ENCODE measurements around the gene EYA2.

The EYA2 gene

DNA sequence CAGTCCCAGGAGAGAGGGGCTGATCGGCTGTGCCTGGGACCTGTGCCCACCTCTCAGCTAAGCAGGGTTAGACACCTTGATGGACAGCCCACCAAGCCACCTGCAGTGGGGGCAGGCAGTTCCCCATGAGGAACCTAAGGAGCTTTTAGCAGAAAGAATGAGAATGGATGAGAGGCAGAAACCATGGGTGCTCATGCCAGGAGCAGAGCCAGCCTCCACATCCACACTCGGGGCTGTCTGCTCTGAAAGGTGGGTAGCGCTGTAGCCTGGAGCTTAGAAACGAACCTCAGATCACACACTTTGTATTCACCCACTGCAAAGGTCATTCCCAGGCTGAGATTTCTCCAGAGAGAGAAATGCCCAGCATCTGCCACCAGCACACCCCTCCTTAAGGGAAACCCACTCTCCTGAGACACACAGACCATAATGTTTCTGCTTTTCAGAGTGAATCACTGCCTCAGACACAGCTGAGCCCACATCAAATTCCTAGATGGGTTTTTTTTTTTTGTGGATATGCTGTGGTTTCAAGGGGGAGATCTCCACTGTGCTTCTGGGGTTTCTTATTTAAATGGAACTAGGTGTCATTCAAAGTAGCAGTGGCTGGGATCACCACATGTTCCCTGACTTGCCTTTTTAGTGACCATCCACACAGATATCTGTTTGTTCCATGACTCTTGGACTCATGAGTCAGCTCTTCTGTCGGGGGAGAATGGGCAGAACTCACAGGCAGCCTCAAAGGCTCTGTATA lies 218.9 kb downstream of the EYA2 start:
- no peak for DNase-seq (ENCODE audit: low read depth, low spot score)
- no peak for TF ChIP-seq POLR2AphosphoS5 (IDR thresholded peaks at IDR 0.05; ENCODE audit: borderline replicate concordance, low read depth, low read length)
- TF ChIP-seq EZH2 (IDR thresholded peaks at IDR 0.05): no peak
- no peak for TF ChIP-seq FOXP2 (optimal IDR thresholded peaks at IDR 0.05; ENCODE audit: control extremely low read depth, extremely low read length, insufficient read depth)
- H3K4me3 ChIP-seq: no peak overlapping the region
- H3K9me3 ChIP-seq (ENCODE audit: low read depth, low read length): no peaks in the 10 kb centered on the region
- H3K9ac ChIP-seq (ENCODE audit: insufficient read length): no peak overlapping the region
- no peak overlapping the region for H3K27ac ChIP-seq
- H3K36me3 ChIP-seq (ENCODE audit: insufficient read depth, low read length): no peaks in the 10 kb centered on the region

DNA sequence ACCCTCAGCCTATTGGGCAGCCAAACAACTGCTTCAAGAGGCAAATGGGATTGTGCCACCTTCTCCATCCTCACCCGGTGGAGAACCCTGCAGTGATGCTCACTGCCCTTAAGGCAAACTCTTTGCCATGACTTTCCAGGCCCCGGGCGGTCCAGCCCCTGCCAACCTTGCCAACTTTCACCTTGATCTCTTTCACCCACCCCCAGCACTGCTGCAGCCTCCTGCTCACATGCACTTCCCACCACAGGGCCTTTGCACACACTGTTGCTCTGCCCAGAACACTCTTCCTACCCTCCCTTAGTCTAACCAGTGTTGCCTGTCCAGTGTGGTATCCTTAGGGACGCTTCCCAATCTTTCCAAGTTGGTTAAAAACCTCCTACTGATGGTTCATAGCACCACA lies 221.1 kb downstream of the EYA2 start:
- no peaks in the 10 kb centered on the region for H3K36me3 ChIP-seq (ENCODE audit: insufficient read depth, low read length)
- no peak for DNase-seq (ENCODE audit: low read depth, low spot score)
- H3K4me3 ChIP-seq: no peak overlapping the region
- TF ChIP-seq EZH2 (IDR thresholded peaks at IDR 0.05) (no peak), FOXP2 (optimal IDR thresholded peaks at IDR 0.05; ENCODE audit: control extremely low read depth, extremely low read length, insufficient read depth) (no peak), POLR2AphosphoS5 (IDR thresholded peaks at IDR 0.05; ENCODE audit: borderline replicate concordance, low read depth, low read length) (no peak)
- H3K9ac ChIP-seq (ENCODE audit: insufficient read length): no peak overlapping the region
- H3K9me3 ChIP-seq (ENCODE audit: low read depth, low read length): no peaks in the 10 kb centered on the region
- H3K27ac ChIP-seq: no peak overlapping the region

DNA sequence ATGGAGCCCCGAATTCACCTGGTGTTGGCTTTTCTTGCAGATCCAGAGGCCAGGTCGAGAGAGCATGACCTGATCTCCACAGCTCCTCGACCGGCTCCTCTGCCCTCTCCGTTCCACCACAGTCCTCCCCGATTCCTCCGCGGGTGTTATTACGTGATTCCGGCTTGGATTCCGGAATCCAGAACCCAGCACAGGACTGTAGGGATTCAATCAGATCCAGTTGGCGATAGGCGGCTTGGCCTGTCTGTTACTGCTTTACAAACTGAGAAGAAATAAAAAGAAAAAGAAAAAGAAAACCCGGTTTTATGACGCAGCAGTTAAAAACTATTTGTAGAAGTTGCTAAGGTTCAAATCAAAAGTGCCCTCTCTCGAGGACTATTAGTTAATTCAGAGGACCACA lies 222.7 kb downstream of the EYA2 start:
- DNase-seq (ENCODE audit: low read depth, low spot score): no peak
- H3K4me3 ChIP-seq: no peak overlapping the region
- H3K9me3 ChIP-seq (ENCODE audit: low read depth, low read length): no peaks in the 10 kb centered on the region
- H3K9ac ChIP-seq (ENCODE audit: insufficient read length): no peak overlapping the region
- H3K27ac ChIP-seq: no peak overlapping the region
- no peaks in the 10 kb centered on the region for H3K36me3 ChIP-seq (ENCODE audit: insufficient read depth, low read length)
- TF ChIP-seq POLR2AphosphoS5 (IDR thresholded peaks at IDR 0.05; ENCODE audit: borderline replicate concordance, low read depth, low read length) (no peak), EZH2 (IDR thresholded peaks at IDR 0.05) (no peak), FOXP2 (optimal IDR thresholded peaks at IDR 0.05; ENCODE audit: control extremely low read depth, extremely low read length, insufficient read depth) (no peak)

DNA sequence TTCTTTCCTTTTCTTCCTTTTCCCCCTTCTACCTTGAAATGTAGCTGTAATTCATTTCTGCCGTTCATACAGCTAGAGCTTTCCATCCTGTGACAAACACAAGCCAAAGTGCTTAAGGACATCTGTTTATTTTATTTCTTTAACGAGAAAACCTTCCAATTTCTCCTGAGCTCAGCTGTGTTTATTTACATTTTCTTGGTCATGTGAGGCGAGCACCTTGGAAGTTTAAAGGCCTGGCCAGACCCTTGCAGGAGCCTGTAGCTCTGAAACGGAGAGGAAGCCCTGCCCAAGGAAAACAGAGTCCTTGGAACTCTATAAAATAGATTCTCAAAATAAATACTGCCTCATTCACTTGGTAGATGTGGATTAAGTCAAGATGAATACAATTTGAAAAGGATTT lies 223.1 kb downstream of the EYA2 start:
- TF ChIP-seq POLR2AphosphoS5 (IDR thresholded peaks at IDR 0.05; ENCODE audit: borderline replicate concordance, low read depth, low read length): no peak
- TF ChIP-seq FOXP2 (optimal IDR thresholded peaks at IDR 0.05; ENCODE audit: control extremely low read depth, extremely low read length, insufficient read depth): no peak
- DNase-seq (ENCODE audit: low read depth, low spot score): no peak
- Histone ChIP-seq H3K27ac (no peak overlapping the region), H3K9me3 (ENCODE audit: low read depth, low read length) (no peaks in the 10 kb centered on the region), H3K36me3 (ENCODE audit: insufficient read depth, low read length) (no peaks in the 10 kb centered on the region), H3K4me3 (no peak overlapping the region), H3K9ac (ENCODE audit: insufficient read length) (no peak overlapping the region)

GRCh38 chr20:47118206-47118605 lies 223.6 kb downstream of the EYA2 start:
- no peak overlapping the region for H3K4me3 ChIP-seq
- no peak overlapping the region for H3K27ac ChIP-seq
- TF ChIP-seq POLR2AphosphoS5 (IDR thresholded peaks at IDR 0.05; ENCODE audit: borderline replicate concordance, low read depth, low read length): no peak
- no peak for TF ChIP-seq FOXP2 (optimal IDR thresholded peaks at IDR 0.05; ENCODE audit: control extremely low read depth, extremely low read length, insufficient read depth)
- no peak for TF ChIP-seq EZH2 (IDR thresholded peaks at IDR 0.05)
- no peak overlapping the region for H3K9ac ChIP-seq (ENCODE audit: insufficient read length)
- H3K9me3 ChIP-seq (ENCODE audit: low read depth, low read length): no peaks in the 10 kb centered on the region
- H3K36me3 ChIP-seq (ENCODE audit: insufficient read depth, low read length): no peaks in the 10 kb centered on the region
- no peak for DNase-seq (ENCODE audit: low read depth, low spot score)

DNA sequence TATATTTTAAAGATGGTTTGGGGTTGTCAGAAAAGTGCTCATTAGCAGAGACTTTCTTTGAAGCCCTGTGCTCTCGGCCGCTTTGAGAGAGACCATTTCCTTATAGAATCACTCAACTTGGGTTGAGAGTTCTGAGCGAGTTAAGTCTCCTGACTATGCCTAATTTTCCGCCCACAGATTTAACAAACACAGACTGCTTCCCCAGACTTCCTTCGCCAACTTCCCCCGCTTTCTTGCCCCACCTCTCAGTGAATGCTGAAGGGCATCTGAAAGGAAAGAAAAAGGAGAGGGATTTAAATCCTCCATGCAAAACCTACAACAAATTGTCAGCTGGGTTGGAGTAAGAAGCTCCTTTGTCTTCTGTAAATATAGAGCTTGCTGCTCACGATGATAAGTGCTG lies 224.0 kb downstream of the EYA2 start:
- Histone ChIP-seq H3K9me3 (ENCODE audit: low read depth, low read length) (no peaks in the 10 kb centered on the region), H3K36me3 (ENCODE audit: insufficient read depth, low read length) (no peaks in the 10 kb centered on the region), H3K27ac (no peak overlapping the region), H3K4me3 (no peak overlapping the region), H3K9ac (ENCODE audit: insufficient read length) (no peak overlapping the region)
- no peak for TF ChIP-seq FOXP2 (optimal IDR thresholded peaks at IDR 0.05; ENCODE audit: control extremely low read depth, extremely low read length, insufficient read depth)
- TF ChIP-seq POLR2AphosphoS5 (IDR thresholded peaks at IDR 0.05; ENCODE audit: borderline replicate concordance, low read depth, low read length): no peak
- no peak for TF ChIP-seq EZH2 (IDR thresholded peaks at IDR 0.05)
- DNase-seq (ENCODE audit: low read depth, low spot score): no peak

DNA sequence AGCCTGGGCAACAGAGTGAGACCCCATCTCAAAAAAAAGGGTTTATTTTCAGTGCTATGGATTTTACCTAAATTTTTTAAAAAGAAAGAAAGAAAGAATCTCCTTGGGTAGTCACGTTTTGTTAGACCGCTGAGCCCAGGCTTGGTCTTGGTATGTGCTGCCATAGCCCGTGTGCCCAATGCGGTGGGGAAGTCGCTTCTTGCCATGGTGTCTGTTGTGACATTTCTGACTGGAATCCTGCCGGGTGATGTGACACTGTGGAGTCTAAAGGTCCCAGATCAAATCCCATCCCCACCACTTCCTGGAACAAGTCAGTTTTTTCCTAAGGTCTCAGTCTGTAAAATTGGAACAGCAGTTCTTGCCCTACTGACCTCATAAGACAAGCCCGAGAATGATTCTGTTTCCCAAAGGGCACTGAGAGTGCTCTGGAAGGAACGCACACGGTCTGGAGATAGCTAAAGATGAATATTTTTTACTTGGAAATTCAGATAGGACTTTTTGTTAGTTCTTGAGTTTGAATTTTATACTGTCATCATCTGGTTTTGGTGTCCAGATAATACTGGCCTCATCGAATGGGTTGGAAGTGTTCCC lies 225.8 kb downstream of the EYA2 start:
- no peaks in the 10 kb centered on the region for H3K9me3 ChIP-seq (ENCODE audit: low read depth, low read length)
- TF ChIP-seq FOXP2 (optimal IDR thresholded peaks at IDR 0.05; ENCODE audit: control extremely low read depth, extremely low read length, insufficient read depth) (no peak), POLR2AphosphoS5 (IDR thresholded peaks at IDR 0.05; ENCODE audit: borderline replicate concordance, low read depth, low read length) (no peak), EZH2 (IDR thresholded peaks at IDR 0.05) (no peak)
- H3K4me3 ChIP-seq: no peak overlapping the region
- DNase-seq (ENCODE audit: low read depth, low spot score): no peak
- H3K36me3 ChIP-seq (ENCODE audit: insufficient read depth, low read length): no peaks in the 10 kb centered on the region
- no peak overlapping the region for H3K9ac ChIP-seq (ENCODE audit: insufficient read length)
- no peak overlapping the region for H3K27ac ChIP-seq

- no peak for TF ChIP-seq POLR2AphosphoS5 (IDR thresholded peaks at IDR 0.05; ENCODE audit: borderline replicate concordance, low read depth, low read length)
- TF ChIP-seq FOXP2 (optimal IDR thresholded peaks at IDR 0.05; ENCODE audit: control extremely low read depth, extremely low read length, insufficient read depth): no peak
- no peak for TF ChIP-seq EZH2 (IDR thresholded peaks at IDR 0.05)
- no peaks in the 10 kb centered on the region for H3K36me3 ChIP-seq (ENCODE audit: insufficient read depth, low read length)
- no peaks in the 10 kb centered on the region for H3K9me3 ChIP-seq (ENCODE audit: low read depth, low read length)
Measured at GRCh38 chr20:47122560-47122959, 227.9 kb downstream of the EYA2 start.

More at GRCh38 chr20:47122560-47122959, 227.9 kb downstream of the EYA2 start:
- Histone ChIP-seq H3K4me3 (no peak overlapping the region), H3K27ac (no peak overlapping the region), H3K9ac (ENCODE audit: insufficient read length) (no peak overlapping the region)
- DNase-seq (ENCODE audit: low read depth, low spot score): no peak

Data from SK-N-MC (cell line).